GM12874 (cell line): ENCODE measurements around the gene PCDHB14.
"Not testable (repeated sequence)": the region's sequence is repeated elsewhere in the genome, so short reads cannot be mapped to it uniquely, and the experiment has no call there.

Experiments used
- CTCF ChIP-seq: IDR thresholded peaks from 2 replicates; pipeline ENCODE4 v1.5.1; 2011; ENCODE audit warnings: low read depth, mild to moderate bottlenecking, control low read depth, low read length, moderate library complexity; ENCODE audit not compliant: insufficient read depth

Gene PCDHB14

DNA sequence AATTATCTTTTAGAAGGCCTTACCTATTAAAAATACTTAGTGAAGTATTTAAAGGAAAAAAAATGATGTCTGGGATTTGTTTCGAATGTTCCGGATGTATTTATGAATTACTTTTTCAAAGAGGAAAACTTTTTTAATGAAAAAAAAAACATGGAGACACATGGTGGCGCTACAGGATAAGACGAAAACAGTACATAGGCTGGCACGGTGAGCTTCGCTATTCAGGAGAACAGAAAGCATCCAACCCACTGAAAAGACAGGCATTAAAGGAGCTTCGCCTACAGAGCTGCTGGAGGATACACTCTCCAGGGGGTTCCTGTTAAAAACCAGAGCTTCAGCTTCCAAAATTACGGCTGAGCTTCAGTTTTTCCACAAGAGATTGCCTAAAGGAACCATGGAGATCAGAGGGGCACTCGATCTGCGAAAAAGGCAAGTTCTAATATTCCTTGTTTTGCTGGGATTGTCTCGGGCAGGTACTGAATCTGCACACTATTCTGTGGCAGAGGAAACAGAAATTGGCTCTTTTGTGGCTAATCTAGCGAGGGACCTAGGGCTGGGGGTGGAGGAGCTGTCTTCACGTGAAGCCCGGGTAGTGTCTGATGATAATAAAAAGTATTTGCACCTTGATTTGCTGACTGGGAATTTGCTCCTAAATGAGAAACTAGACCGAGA lies at the start of gene PCDHB14:
PCDHB14 (plus strand) TSS at position 232 of the 672 bp plus-strand sequence; CDS start at position 395, 163 bp downstream.
- TF ChIP-seq CTCF: no peak

- TF ChIP-seq CTCF: no peak
These were observed 47.2 kb upstream of the PCDHB14 start for GRCh38 chr5:141175933-141176332.

- not testable (repeated sequence) for TF ChIP-seq CTCF
These were observed 45.5 kb upstream of the PCDHB14 start, which contains the start of gene PCDHB8 for GRCh38 chr5:141177577-141178191. Gene PCDHB8 (plus strand): TSS chr5:141177790. CDS start chr5:141178035, 245 bp downstream.

- TF ChIP-seq CTCF: no peak
These were observed 42.8 kb upstream of the PCDHB14 start for GRCh38 chr5:141180313-141180712.

- TF ChIP-seq CTCF: no peak; the same call in 1 of the 2 replicates
These were observed 40.9 kb upstream of the PCDHB14 start, which contains the start of gene PCDHB16 for GRCh38 chr5:141182248-141182647. Gene PCDHB16 (plus strand): TSS chr5:141182387. CDS start chr5:141182560, 173 bp downstream.

DNA sequence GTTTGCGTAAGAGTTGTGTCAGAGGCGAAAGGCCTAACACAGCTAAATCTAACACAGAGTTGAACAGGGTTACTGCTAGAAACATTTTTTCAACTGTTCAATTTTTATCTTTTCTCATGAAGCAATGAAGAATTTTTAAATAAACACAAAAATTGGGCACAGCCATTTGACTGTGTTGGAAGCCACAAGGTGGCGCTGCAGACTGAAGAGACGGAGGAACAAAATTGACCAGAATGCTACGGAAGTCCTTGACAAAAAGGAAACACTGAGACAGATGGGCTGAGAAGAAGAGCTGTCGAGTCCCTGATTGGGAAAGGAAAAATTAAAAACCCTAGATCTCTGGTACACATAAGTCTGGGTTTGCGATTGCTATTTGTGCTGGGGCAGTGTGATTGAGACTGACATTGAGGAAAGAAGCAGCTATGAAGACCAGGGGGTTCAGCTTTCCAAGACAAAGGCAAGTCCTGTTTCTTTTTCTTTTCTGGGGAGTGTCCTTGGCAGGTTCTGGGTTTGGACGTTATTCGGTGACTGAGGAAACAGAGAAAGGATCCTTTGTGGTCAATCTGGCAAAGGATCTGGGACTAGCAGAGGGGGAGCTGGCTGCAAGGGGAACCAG lies 36.1 kb upstream of the PCDHB14 start, which contains the start of gene PCDHB9:
PCDHB9 (plus strand) TSS at position 265 of the 616 bp plus-strand sequence; CDS start at position 423, 158 bp downstream.
- peak; percentile 40 for TF ChIP-seq CTCF

GRCh38 chr5:141192110-141192725 lies 30.9 kb upstream of the PCDHB14 start, which contains the start of gene PCDHB10:
Gene PCDHB10 (plus strand): TSS chr5:141192353. CDS start chr5:141192553, 200 bp downstream.
- no peak for TF ChIP-seq CTCF
